DND-41 (cell line): ENCODE measurements around the gene OR52D1.

ENCODE experiments used
- ATAC-seq: fragments of 200-7000 bp; cut with Tn5 transposase; 3 replicates; pipeline ENCODE4 v1.9.1; 2021; ENCODE audit warnings: low read depth; ENCODE audit not compliant: insufficient read depth
- DNase-seq: peaks from one replicate; pipeline ENCODE4 v3.0.0-alpha.2; 2020
- H2AFZ ChIP-seq: 2 replicates; pipeline ENCODE4 v1.6.0; 2012; ENCODE audit warnings: low read depth, low read length
- H3K27ac ChIP-seq: 2 replicates; pipeline ENCODE4 v1.5.1; 2012; ENCODE audit warnings: low read length, inconsistent platforms
- H3K27me3 ChIP-seq: fragments of 200-600 bp; sonication (generic); 2 replicates; pipeline ENCODE4 v1.6.0; 2012; ENCODE audit warnings: low read length, mild to moderate bottlenecking, inconsistent platforms; ENCODE audit not compliant: insufficient read depth, poor library complexity
- H3K36me3 ChIP-seq: 2 replicates; pipeline ENCODE4 v1.5.1; 2012; ENCODE audit warnings: low read length, inconsistent platforms; ENCODE audit not compliant: insufficient read depth
- H3K4me1 ChIP-seq: 2 replicates; pipeline ENCODE4 v1.5.1; 2012; ENCODE audit warnings: mild to moderate bottlenecking, low read length; ENCODE audit not compliant: insufficient read depth
- H3K4me2 ChIP-seq: 2 replicates; pipeline ENCODE4 v1.6.0; 2012; ENCODE audit warnings: mild to moderate bottlenecking, moderate library complexity, low read length, inconsistent platforms; ENCODE audit not compliant: insufficient read depth
- H3K4me3 ChIP-seq, 2 experiments: fragments of 200-600 bp in 1 of 2; shearing (Covaris generic) in 1 of 2; 2 replicates each; pipeline ENCODE4 v1.5.1; 2012 to 2016; ENCODE audit warnings: inconsistent platforms in 2 of 2, low read length in 2 of 2, mild to moderate bottlenecking in 2 of 2, low read depth in 1 of 2, moderate library complexity in 1 of 2
- H3K79me2 ChIP-seq: 2 replicates; pipeline ENCODE4 v1.6.0; 2012; ENCODE audit warnings: low read length, inconsistent platforms; ENCODE audit not compliant: insufficient read depth
- H3K9ac ChIP-seq: 2 replicates; pipeline ENCODE4 v1.6.0; 2012; ENCODE audit warnings: low read depth, mild to moderate bottlenecking, inconsistent platforms, low read length, moderate library complexity
- H3K9me3 ChIP-seq: 2 replicates; pipeline ENCODE4 v1.5.1; 2012; ENCODE audit warnings: low read length, moderate library complexity, mild to moderate bottlenecking, inconsistent platforms; ENCODE audit not compliant: insufficient read depth, severe bottlenecking
- H4K20me1 ChIP-seq: 2 replicates; pipeline ENCODE4 v1.6.0; 2012; ENCODE audit warnings: low read length; ENCODE audit not compliant: insufficient read depth
- EZH2 ChIP-seq: IDR thresholded peaks from 3 replicates; pipeline ENCODE4 v1.6.1; 2012; ENCODE audit warnings: borderline replicate concordance, low read depth, mild to moderate bottlenecking, moderate library complexity, low read length, inconsistent platforms; ENCODE audit not compliant: severe bottlenecking
- TF ChIP-seq, protein P1 (sequence below): IDR thresholded peaks from 2 replicates; pipeline ENCODE4 v1.5.1; 2012; ENCODE audit warnings: borderline replicate concordance, low read length, moderate library complexity, mild to moderate bottlenecking; ENCODE audit not compliant: poor library complexity, severe bottlenecking; ENCODE audit errors: extremely low read depth

The OR52D1 gene

GRCh38 chr11:5488385-5488784 is at the start of gene OR52D1:
Gene OR52D1 (plus strand): TSS chr11:5488685. CDS start chr11:5488707, 22 bp downstream.
- Histone ChIP-seq H3K9ac (no peak within 1 kb of the TSS), H3K4me1 (no peaks in the 10 kb centered on the region), H4K20me1 (no peaks in the 10 kb centered on the region), H2AFZ (no peak within 1 kb of the TSS), H3K4me2 (no peak within 1 kb of the TSS), H3K4me3 (no peak within 1 kb of the TSS), H3K27me3 (peaks cover 5% of the 10 kb centered on the region), H3K9me3 (no peaks in the 10 kb centered on the region), H3K27ac (no peak within 1 kb of the TSS), H3K36me3 (no peaks in the 10 kb centered on the region), H3K79me2 (no peaks in the 10 kb centered on the region)
- TF ChIP-seq, protein P1, sequence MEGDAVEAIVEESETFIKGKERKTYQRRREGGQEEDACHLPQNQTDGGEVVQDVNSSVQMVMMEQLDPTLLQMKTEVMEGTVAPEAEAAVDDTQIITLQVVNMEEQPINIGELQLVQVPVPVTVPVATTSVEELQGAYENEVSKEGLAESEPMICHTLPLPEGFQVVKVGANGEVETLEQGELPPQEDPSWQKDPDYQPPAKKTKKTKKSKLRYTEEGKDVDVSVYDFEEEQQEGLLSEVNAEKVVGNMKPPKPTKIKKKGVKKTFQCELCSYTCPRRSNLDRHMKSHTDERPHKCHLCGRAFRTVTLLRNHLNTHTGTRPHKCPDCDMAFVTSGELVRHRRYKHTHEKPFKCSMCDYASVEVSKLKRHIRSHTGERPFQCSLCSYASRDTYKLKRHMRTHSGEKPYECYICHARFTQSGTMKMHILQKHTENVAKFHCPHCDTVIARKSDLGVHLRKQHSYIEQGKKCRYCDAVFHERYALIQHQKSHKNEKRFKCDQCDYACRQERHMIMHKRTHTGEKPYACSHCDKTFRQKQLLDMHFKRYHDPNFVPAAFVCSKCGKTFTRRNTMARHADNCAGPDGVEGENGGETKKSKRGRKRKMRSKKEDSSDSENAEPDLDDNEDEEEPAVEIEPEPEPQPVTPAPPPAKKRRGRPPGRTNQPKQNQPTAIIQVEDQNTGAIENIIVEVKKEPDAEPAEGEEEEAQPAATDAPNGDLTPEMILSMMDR = no peak
- ATAC-seq (no peak), DNase-seq (no peak)

- ATAC-seq (no peak), DNase-seq (no peak)
- TF ChIP-seq EZH2 = no peak
- TF ChIP-seq, protein P1 = no peak
- Histone ChIP-seq H2AFZ (no peak within 1 kb of the TSS), H3K4me3 (no peak within 1 kb of the TSS), H3K9ac (no peak within 1 kb of the TSS), H3K36me3 (no peaks in the 10 kb centered on the region), H3K9me3 (no peaks in the 10 kb centered on the region), H3K79me2 (no peaks in the 10 kb centered on the region), H3K27me3 (peaks cover 10% of the 10 kb centered on the region), H4K20me1 (no peaks in the 10 kb centered on the region), H3K4me1 (no peaks in the 10 kb centered on the region), H3K4me2 (no peak within 1 kb of the TSS), H3K27ac (no peak within 1 kb of the TSS)
Measured at GRCh38 chr11:5441414-5441813, 47.1 kb upstream of the OR52D1 start, which contains the start of gene OR51I1. Gene OR51I1 (minus strand): TSS chr11:5441514. CDS start chr11:5441514, 0 bp downstream.

DNA sequence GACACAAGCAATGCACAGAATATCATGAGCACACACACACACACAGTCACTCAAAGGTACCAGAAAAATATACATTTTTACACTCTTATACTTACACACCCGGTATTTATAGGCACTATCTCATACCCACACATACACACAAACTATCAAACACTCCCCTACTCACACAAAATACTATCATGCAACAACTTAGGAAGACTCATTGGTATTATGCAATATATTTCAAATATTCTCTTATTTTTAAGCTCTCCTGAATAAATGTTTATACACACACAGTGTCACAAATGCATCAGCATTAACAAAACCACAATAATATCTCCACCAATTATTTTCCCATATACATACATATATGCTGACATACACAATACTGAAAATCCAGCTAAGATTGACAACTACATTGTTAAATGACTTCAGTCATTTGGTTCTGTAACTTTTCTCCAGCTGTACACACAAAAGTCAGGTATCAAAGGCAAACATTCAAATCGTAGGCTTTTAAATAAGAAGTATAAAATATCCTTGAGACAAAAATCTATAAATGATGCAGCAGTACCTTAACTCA is 44.6 kb upstream of the OR52D1 start:
- Histone ChIP-seq H4K20me1 (no peaks in the 10 kb centered on the region), H3K27ac (no peak overlapping the region), H3K9me3 (no peaks in the 10 kb centered on the region), H3K79me2 (no peaks in the 10 kb centered on the region), H3K4me1 (no peaks in the 10 kb centered on the region), H3K36me3 (no peaks in the 10 kb centered on the region), H3K4me2 (no peak overlapping the region), H3K9ac (no peak overlapping the region), H3K27me3 (peaks cover 10% of the 10 kb centered on the region), H3K4me3 (no peak overlapping the region), H2AFZ (no peak overlapping the region)
- TF ChIP-seq, protein P1 = no peak
- TF ChIP-seq EZH2 = no peak
- DNase-seq (no peak), ATAC-seq (no peak)

- no peak for TF ChIP-seq EZH2
- TF ChIP-seq, protein P1 = no peak
- DNase-seq = no peak
- no peak within 1 kb of the TSS for H2AFZ ChIP-seq
- no peaks in the 10 kb centered on the region for H3K9me3 ChIP-seq
- no peak within 1 kb of the TSS for H3K4me2 ChIP-seq
- H3K4me1 ChIP-seq = no peaks in the 10 kb centered on the region
- ATAC-seq = no peak
- peaks cover 5% of the 10 kb centered on the region for H3K27me3 ChIP-seq
- no peak within 1 kb of the TSS for H3K9ac ChIP-seq
- no peak within 1 kb of the TSS for H3K4me3 ChIP-seq
- no peaks in the 10 kb centered on the region for H3K36me3 ChIP-seq
- no peaks in the 10 kb centered on the region for H3K79me2 ChIP-seq
- H3K27ac ChIP-seq = no peak within 1 kb of the TSS
- no peaks in the 10 kb centered on the region for H4K20me1 ChIP-seq
Measured at GRCh38 chr11:5449023-5449422, 39.5 kb upstream of the OR52D1 start, which contains the start of gene OR51I2. Gene OR51I2 (plus strand): TSS chr11:5449323. CDS start chr11:5453489, 4,166 bp downstream.
